Urothelium cell line (cell line): ENCODE results near the gene NTS.

Source experiments
- DNase-seq: peaks from one replicate; pipeline ENCODE4 v3.0.0; 2011; ENCODE audit warnings: low spot score, mixed read lengths
- FAIRE-seq: peaks from 2 replicates; lab custom pipeline; 2011; peaks lifted over from hg19 to GRCh38; lab: Jason Lieb, UNC

Gene NTS, protein sequence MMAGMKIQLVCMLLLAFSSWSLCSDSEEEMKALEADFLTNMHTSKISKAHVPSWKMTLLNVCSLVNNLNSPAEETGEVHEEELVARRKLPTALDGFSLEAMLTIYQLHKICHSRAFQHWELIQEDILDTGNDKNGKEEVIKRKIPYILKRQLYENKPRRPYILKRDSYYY

DNA sequence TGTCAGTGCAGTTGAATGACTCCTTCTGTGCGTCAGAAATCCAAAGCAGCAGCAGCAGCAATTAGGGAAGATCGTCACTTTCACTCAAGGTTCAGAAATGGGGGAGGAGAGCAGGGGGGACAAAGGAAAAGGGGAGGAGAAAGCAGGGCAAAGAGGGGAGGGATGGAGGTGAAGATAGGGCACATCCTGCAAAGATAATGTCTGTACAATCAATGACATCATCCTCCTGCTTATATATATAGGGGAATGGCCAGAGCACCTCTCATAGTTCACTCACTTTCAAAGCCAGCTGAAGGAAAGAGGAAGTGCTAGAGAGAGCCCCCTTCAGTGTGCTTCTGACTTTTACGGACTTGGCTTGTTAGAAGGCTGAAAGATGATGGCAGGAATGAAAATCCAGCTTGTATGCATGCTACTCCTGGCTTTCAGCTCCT is at the start of gene NTS:
TSS of gene NTS (plus strand) at position 265 of the 431 bp plus-strand sequence. CDS start at position 374, 109 bp downstream.
- no peak for FAIRE-seq
- no peak for DNase-seq

DNA sequence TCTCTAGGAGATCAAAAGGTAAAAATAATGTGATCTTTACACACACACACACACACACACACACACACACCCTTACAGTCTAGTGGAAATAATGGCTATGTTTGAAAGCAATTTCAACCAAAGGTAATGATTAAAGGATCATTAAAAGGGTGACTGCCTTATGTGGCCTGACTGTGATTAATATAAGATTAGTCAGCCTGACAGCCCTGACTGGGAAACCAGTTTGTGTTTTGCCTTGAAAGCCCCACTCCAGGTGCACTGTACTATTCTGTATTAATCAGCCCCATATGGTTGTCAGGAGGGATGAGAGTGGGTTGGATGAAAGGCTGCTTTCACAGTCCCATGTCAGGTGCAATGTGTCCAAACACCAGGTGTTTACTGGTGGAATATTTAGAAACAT is 48.3 kb upstream of the NTS start:
- FAIRE-seq (no peak), DNase-seq (no peak)

DNA sequence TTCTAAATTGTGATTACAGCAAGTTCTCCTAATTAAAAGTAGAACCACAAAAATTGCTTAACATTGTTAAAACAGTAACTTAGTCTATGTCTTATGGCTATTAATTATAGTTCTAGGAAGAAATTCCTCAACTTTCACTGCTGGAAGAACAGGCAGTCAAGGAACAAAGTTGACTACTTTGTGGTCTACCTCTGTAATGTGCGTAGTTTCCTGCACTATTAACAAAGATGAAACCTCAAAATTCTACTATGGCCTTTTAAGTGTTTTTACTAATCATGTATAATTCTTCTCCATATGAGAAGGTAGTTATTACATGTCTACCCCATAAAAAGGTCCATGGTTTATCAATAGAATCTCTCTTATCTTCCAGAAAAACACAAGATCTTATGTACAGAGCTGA is 45.5 kb upstream of the NTS start:
- no peak for DNase-seq
- FAIRE-seq, result no peak

DNA sequence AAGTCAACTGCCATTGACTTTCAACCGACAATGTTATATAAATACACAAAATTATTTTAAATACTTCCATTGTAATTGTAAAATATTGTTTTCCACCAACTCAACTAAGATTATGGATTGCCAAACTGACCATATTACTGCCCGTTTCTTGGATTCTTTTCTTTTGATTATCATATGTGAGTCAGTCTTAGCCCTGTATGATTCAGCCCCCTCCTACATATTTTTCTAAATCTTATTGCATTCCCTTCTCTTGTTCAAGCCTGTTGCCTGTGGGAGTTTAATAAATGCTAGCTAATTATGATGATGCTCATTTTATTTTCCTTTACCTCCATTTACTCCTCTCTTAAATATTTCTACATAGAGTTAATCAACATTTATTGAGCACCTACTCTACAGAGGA is 44.7 kb upstream of the NTS start:
- FAIRE-seq (no peak), DNase-seq (no peak)

DNA sequence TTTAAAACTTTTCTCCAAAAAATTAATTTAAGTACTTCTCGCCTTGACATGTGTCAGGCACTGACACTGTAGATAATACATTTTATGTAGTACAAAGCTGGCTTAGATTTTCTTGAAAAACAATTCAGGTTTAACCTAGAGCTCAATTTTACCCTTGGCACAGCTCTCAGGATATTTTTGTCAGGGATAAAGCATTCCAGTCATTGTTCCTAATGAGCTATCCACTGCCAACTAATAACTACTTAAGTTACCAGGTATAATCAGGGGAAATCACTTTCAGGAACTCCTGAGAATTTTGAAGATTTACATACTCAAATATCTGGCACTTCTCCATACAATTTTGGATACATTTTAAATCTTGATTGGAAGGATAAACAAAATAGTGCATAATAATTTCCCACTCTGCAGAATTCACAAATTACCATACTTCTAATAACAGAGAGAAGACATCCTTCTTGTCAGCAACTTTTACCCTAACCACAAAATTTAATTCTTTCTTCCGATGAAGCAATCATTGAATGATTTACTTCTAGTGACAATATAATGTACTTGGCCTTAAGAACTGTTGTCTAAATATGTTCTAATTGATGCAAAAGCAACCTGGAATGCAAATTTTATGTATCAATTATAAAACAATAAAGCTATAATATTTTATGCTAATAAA is 42.6 kb upstream of the NTS start:
- no peak for FAIRE-seq
- no peak for DNase-seq

DNA sequence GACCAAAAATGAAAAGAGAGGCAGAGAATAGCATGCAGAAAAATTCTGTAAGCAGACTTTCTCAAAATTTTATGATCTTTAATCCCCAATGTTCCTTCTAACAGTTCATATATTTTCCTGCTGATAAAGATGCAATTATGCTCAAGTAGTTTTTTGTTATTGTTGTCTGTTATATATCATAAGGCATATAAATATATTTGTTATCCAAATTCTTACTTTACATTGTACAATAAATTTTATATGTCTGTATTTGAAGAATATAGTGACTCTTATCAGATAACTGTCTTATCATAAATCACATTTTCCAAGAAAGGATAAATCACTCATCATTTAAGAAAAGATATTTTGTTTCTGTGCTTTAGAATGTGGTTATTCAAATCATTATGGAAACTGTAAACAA is 40.5 kb upstream of the NTS start:
- FAIRE-seq, result no peak
- no peak for DNase-seq

DNA sequence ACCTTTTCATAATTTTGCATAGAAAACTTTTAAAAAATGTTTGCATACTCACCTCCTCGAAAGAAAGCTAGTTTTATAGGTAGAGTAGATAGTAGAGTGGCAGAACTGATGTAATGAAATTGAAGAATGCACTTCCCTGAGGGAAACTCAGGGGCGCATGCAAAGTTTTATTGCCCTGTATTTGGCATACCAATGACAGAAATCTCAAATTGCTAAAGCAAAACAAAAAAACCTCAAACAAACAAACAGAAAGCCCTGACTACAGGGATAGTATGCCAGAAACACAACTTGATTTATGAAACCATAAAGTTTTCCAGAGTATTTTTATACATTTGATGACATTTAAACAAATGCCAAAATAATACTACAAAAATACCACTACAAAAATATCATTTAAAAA is 39.7 kb upstream of the NTS start:
- no peak for DNase-seq
- no peak for FAIRE-seq

DNA sequence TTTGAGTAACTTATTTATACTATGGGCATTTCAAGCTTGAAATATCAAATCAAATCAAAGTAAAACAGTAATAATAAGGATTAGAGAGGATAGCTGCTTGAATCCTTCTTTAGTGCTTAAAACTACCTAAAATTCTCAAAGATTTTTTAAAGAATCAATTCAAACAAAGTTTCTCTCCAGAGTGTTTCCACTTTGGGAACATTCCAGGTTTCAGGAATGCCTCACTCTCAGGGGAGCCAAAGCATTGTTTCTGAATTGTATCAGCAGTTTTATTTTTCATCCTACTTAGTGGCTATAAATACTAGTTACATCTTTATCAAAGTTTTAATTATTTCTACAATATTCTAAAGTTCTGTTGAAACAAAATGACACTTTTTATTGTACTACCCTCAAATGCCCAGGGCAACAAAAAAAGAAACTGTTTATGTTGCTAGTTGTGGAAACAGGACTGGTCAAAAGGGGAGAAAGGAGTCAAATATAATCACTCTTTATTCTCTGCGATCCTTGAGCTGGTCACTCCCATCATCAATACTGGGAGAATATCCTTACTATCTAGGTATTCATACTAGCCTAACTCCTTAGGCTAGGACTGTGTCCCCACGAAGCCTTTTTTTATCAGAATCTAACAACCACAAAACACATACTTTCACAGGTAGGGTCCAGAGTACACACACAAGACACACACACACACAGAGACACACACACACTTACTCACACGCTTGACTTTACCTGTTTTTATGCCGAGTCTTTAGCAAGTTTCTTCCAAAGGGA is 38.5 kb upstream of the NTS start:
- DNase-seq, result no peak

DNA sequence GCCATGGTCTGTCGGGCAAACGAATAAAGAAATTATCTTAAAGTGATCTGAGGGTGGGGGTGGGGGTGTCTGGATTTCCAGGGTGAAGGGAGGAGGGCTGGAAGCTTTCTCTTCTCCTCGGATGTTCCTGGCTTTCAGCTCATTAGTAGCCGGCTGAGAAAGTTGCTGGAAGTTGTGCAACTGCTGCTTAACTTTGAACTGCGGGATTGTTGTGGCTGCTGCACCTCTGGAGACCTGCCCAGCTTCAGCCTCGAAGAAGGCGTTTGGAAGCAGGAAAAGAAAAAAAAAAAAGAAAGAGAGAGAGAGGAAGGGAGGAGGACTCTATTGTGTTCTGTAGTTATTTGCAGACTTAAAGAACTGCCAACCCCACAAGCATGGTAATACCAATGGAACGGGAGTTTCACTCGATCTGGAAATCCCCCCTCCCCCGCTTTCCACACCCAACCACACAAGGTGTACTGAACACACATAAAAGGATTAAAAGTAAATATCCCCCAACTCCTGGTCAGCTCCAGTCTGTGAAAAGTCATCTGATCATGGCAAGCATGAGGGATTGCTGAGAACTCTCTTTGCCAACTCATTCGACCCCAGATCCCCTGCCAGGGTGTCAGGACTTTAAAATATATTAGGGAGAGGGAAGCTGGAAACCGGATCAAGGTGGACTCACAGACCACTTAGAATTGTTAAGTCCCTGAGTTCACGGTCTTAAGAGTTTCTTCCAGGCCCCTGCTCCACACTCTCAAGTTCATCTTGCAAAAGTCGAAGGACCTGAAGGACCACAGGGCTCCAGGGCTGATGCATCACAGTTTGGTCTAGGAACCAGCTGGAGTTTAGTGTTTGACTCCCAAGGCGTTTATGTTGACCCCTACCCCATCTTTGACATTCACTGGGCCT is 37.7 kb upstream of the NTS start, which contains the start of gene RASSF9:
TSS of gene RASSF9 (minus strand) at position 213 of the 894 bp plus-strand sequence. CDS start at position 5, 208 bp downstream.
- FAIRE-seq, result no peak

More for the DNA sequence above, 38.5 kb upstream of the NTS start:
- no peak for FAIRE-seq

DNA sequence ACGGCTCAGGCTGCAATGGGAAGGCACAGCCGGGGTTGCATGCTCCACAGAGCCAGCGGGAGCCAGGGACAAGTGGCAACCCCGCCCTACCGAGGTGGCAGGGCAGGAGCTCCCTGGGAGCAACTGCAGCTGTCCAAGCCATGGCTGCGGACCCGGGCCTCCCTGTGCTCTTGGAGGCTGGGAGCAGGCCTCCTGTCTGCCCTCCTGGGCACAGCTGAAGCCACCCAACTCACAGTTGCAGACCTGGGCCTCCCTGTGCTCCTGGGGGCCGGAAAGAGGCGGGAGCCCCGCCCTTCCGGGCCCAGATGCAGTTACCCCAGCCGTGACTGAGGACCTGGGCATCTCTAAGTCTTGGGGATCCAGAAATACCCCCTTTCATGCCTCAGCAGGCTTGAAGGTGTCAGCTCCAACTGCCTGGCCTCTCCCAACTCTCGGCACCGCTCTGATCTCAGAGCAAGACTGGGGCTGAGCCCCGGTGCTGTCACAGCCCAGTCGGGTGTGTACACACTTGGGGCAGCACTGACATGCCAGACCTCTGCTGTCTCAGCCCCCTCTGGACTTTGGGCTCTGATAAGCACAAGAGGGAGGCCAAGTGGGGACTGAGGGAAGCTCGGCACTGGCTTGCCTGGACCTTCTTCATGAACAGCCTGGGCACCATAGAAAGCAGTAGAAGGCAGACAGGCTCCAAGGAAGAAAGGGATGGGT is 30.3 kb upstream of the NTS start:
- no peak for FAIRE-seq
- no peak for DNase-seq

More for the DNA sequence above, 37.7 kb upstream of the NTS start, which contains the start of gene RASSF9:
- DNase-seq, result peak; percentile 37

DNA sequence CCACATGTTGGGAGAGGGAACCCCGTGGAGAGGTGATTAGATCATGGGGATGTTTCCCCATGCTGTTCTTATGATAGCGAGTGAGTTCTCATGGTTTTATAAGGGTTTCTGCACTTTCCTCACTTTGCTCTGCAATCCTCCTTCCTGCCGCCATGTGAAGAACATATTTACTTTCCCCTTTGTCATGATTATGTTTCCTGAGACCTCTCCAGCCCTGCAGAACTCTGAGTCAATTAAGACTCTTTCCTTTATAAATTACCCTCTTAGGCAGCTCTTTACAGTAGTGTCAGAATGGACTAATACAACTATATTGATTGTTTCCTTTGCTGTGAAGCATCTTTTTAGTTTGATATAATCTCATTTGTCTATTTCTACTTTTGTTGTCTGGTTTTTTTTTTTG is 24.8 kb upstream of the NTS start:
- no peak for DNase-seq
- no peak for FAIRE-seq

DNA sequence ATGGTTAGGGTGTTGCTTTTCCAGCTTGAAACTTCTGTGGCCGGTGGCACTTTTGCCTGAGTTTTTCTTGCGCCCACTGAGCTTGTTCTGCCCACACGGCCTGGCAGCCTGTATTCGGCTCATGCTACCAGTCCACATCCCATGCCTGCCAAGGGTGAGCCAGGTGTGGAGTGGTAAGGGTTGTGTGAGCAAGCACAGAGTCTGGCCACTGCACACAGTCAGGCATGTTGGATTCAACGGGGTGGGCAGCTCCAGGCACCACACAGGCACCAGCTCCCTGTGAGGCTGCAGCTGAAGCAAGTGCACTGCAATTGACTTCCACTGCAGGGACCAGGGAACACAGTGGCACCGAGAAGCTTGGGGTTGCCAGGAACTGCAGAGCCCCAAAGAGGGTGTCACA is 18.8 kb upstream of the NTS start:
- FAIRE-seq (no peak), DNase-seq (no peak)

DNA sequence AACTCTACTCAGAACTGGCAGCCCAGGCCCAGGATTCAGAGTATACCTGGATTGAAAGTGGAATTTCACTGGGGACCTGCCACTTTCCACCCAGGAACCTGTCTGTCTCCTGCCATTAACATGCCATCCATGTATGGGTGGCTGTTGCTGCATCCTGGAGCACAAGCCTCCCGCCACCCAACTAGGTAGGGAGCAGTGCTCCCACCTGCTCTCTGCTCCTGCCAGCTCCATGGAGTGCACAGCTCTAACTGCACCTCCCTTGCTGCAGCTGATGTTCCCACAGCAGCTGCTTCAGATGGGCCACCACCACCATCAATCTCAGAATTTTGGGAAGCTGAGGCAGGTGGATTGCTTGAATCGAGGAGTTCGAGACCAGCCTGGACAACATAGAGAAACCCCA is 17.1 kb upstream of the NTS start:
- DNase-seq, result no peak
- FAIRE-seq, result no peak

DNA sequence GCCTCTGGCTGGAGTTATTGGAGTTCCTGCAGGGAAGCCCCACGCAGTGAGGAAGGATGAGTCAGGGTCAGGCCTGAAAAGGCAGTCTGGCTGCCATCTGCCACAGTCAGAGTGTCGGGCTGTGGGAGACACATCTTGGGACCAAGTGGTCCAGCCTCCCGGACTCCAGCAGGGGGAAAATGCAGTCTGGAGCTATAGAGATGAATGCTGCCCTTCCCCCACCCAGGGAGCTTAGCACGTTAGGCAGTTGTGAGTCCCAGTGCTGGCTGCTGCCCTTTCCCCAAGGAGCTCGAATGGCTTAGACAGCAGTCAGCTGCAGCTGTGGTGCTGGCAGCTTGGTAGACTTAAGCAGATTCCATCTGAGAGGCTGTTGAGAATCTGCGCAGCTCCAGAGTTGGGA is 8.2 kb upstream of the NTS start:
- no peak for DNase-seq

DNA sequence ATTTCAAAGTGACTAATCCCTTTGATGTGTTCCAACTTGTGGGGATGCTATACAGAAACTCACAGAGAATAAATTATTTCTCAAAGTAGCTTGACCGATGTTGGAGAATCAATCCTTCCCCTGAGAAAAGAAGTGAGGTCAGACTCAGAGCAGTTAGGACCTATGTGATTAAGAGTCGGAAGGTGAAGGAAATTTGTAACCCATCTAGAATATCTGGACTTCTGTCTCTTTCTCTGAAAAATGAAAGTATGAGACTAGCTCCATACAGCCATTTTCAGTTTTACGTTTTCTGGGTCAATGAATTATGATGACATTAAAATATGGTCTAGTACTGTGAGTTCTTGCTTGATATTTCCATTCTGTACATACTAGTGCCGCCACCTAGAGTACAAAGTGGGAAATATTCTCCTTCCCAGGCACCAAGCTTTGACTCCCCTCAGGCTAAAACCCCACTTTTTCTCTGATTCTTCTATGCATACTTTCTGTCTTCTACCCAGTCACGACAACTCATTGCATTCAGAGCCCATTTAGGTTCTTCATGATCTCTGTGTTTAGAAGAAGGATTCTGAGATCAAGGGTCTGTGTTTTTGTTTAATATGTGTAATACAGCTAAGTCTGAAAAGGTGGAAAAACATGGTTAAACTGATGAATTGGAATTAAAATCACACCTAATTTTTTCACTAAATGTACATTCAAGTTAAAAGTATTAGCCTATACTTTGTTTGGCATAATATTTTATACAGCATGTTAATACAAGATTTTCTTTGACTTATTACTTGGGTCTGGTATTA is 6.9 kb upstream of the NTS start:
- DNase-seq (peak; percentile 41), FAIRE-seq (no peak)

More for the DNA sequence above, 8.2 kb upstream of the NTS start:
- no peak for FAIRE-seq

DNA sequence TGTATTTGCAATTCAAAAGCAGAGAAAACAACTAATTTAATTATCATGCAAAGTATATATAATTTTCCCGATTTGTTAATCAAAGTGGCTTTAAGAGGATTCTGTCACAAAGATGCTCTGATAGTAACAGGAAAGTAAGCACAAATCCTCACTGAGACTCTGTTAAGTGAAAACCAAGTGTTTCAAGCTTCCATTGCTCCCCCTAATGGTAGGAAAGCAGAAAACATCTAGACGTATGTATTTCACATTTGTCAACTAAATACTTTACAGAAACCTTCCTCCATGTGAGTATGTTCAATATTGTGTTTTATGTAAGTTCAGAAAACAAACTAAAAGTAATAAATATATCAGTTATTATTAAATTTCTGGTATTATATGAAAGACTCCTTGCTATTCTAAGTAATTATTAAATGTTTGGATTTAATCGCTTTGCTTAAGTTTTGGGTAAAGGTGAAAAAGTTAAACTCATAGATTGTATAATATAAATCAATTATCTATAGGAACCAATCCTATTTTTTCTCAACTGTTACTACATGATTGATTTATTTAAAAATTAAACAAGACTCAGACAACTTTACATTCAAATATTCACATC is 1.5 kb upstream of the NTS start:
- FAIRE-seq (no peak), DNase-seq (peak; percentile 15)

DNA sequence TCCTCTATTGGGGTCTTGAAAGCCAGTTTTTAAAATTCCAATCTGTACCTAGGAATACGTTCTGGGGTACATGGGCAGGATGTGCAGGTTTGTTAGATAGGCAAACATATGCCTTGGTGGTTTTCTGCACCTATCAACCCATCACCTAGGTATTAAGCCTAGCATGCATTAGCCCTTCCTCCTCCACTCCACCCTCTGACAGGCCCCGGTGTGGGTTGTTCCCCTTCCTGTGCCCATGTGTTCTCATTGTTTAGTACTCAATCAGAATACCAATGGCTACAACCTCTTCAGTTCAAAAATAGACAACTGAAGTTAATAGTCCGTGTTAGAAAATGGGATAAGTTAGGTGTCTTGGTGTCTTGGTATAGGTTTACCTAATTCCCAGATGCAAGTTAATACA is 3.4 kb downstream of the NTS start:
- DNase-seq (no peak), FAIRE-seq (no peak)

DNA sequence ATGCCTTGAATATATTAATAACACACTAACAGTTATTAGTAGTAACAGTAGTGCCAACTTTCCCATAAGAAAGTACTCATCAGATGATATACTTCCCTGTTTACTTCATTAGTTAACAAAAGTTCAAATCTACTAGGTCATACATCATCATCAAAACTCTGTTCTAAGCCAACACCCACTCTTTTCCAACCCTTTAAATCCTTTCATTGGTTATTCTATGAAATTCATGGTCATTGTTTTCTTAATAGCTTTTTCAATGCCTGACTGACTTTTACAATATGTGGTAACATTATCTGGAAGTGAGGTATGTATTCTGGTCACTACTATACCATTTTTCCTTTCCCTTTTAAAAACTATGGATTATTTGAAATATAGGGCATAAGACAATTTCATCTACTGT is 9.7 kb downstream of the NTS start:
- FAIRE-seq, result no peak

DNA sequence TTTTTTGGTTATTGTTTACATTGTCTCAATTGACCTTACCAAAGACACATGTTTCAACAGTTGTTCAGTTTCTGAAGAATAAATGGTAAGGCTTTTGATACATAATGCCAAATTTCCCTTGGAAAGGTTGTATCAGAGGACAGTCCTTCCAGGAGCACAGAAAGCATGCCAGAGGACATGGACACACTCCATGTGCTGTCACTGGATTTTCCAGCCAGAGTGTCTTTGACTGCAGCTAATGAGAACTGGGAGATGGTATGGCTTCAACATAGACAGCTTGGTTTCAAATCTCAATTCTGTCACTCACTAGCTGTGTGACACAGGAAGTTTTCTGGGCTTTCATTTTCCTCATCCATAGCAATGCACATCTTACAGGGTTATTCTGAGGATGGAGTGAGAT is 20.6 kb downstream of the NTS start:
- FAIRE-seq, result no peak
- DNase-seq, result no peak

More for the DNA sequence above, 9.7 kb downstream of the NTS start:
- no peak for DNase-seq
